Posterior cingulate gyrus (tissue), 11 donors: ENCODE data around the gene LCN12.

Experiments used
- DNase-seq, 10 donors: peaks; one replicate each; pipeline versions ENCODE4 v3.0.0 to v3.0.0-alpha.2; 2020 to 2021; ENCODE audit warnings: mixed read lengths in 3 of 10
- intact Hi-C: fragments of 100-400 bp; cut with DNase I; formaldehyde crosslinking; loops from one replicate; pipeline ENCODE4 v1.15.1; 2023

LCN12 gene

GRCh38 chr9:136926749-136927148, 25.3 kb upstream of the LCN12 start:
- DNase-seq: no peak
- intact Hi-C loops: no loop called here

GRCh38 chr9:136927343-136928271, 24.5 kb upstream of the LCN12 start:
- intact Hi-C loops: no loop called here
- no peak for DNase-seq

GRCh38 chr9:136928591-136928990, 23.5 kb upstream of the LCN12 start:
- intact Hi-C loops: no loop called here

GRCh38 chr9:136930014-136930413, 22.1 kb upstream of the LCN12 start:
- DNase-seq: no peak
- intact Hi-C loops: no loop called here

More at GRCh38 chr9:136928591-136928990, 23.5 kb upstream of the LCN12 start:
- DNase-seq: peak in 4 of 10 donors; percentile 22 to 92 (median 76)

- intact Hi-C loops: no loop called here
- DNase-seq: no peak
These were observed 20.4 kb upstream of the LCN12 start for GRCh38 chr9:136931611-136932130.

GRCh38 chr9:136934277-136934676, 17.8 kb upstream of the LCN12 start:
- intact Hi-C loops: no loop called here
- no peak for DNase-seq

- peak in 1 of 10 donors; percentile 56 for DNase-seq
- intact Hi-C loops: no loop called here
These were observed 16.4 kb upstream of the LCN12 start for GRCh38 chr9:136935651-136936050.

GRCh38 chr9:136936645-136937170, 15.4 kb upstream of the LCN12 start:
- peak in 2 of 10 donors; percentile 86 to 87 for DNase-seq
- intact Hi-C loops: no loop called here

GRCh38 chr9:136937186-136938001, 14.7 kb upstream of the LCN12 start:
- intact Hi-C loops: no loop called here
- DNase-seq: peak in 2 of 10 donors; percentile 57 to 64

- intact Hi-C loops: no loop called here
- DNase-seq: peak in 3 of 10 donors; percentile 64 to 83 (median 77)
These were observed 12.6 kb upstream of the LCN12 start for GRCh38 chr9:136939431-136939995.

- intact Hi-C loops: loop anchor here (10.0 kb wide), 2 partner anchors 95 to 145 kb away; partner anchors contain the start of genes AJM1, CCDC183, PHPT1 and TMEM141
- peak in 8 of 10 donors; percentile 52 to 96 (median 75) for DNase-seq
These were observed 12.0 kb upstream of the LCN12 start for GRCh38 chr9:136939996-136940525.

GRCh38 chr9:136940526-136941230, 11.4 kb upstream of the LCN12 start:
- intact Hi-C loops: loop anchor here (10.0 kb wide), 2 partner anchors 96 to 146 kb away; partner anchors contain the start of genes AJM1, CCDC183, PHPT1 and TMEM141
- peak in 1 of 10 donors; percentile 62 for DNase-seq

GRCh38 chr9:136941231-136942111, 10.6 kb upstream of the LCN12 start:
- peak in 2 of 10 donors; percentile 66 to 76 for DNase-seq
- intact Hi-C loops: loop anchor here (10.0 kb wide), 2 partner anchors 97 to 147 kb away; partner anchors contain the start of genes AJM1, CCDC183, PHPT1 and TMEM141

- DNase-seq: peak in 2 of 10 donors; percentile 72 to 80
- intact Hi-C loops: loop anchor here (10.0 kb wide), 2 partner anchors 97 to 147 kb away; partner anchors contain the start of genes AJM1, CCDC183, PHPT1 and TMEM141
These were observed 9.8 kb upstream of the LCN12 start for GRCh38 chr9:136942112-136942880.

- intact Hi-C loops: loop anchor here (10.0 kb wide), 2 partner anchors 98 to 148 kb away; partner anchors contain the start of genes AJM1, CCDC183, PHPT1 and TMEM141
- peak in 3 of 10 donors; percentile 6 to 72 (median 64) for DNase-seq
These were observed 9.2 kb upstream of the LCN12 start for GRCh38 chr9:136942881-136943230.

GRCh38 chr9:136943291-136944211, 8.5 kb upstream of the LCN12 start:
- DNase-seq: peak in 2 of 10 donors; percentile 51 to 86

More at GRCh38 chr9:136943291-136944211, 8.5 kb upstream of the LCN12 start:
- intact Hi-C loops: loop anchor here (10.0 kb wide), 2 partner anchors 99 to 149 kb away; partner anchors contain the start of genes AJM1, CCDC183, PHPT1 and TMEM141
